OCI-LY7 (cell line): ENCODE results near the gene ZNF106.

Experiments
- CTCF ChIP-seq: fragments of 200-600 bp; sonication (generic); conservative IDR thresholded peaks from 2 replicates; pipeline ENCODE4 v1.5.1; 2014; ENCODE audit warnings: mild to moderate bottlenecking, antibody characterized with exemption, low read length, moderate library complexity, mixed read lengths
- EZH2phosphoT487 ChIP-seq: fragments of 200-600 bp; sonication (generic); IDR thresholded peaks from 2 replicates; pipeline ENCODE4 v1.6.1; 2018; ENCODE audit warnings: low read depth, borderline replicate concordance, mild to moderate bottlenecking, mixed run types, antibody characterized with exemption, low read length, moderate library complexity, mixed read lengths

- no peak for TF ChIP-seq CTCF
- TF ChIP-seq EZH2phosphoT487, result no peak
Measured at GRCh38 chr15:42374810-42375209, 116.1 kb downstream of the ZNF106 start.
